HuH-7.5 (cell line): ENCODE results near the gene MBD3.
A peak's percentile ranks its signal among the peaks of the same experiment; 100 is the strongest.

Source experiments
- DNase-seq: peaks from one replicate; pipeline ENCODE4 v3.0.0; 2011; ENCODE audit warnings: low spot score

The MBD3 gene

GRCh38 chr19:1598777-1599459 lies 6.3 kb upstream of the MBD3 start:
- no peak for DNase-seq

GRCh38 chr19:1593501-1593772 lies 772 bp upstream of the MBD3 start:
- DNase-seq, result no peak

GRCh38 chr19:1592024-1592754 lies 476 bp downstream of the MBD3 start:
- DNase-seq, result peak; percentile 96

- peak; percentile 60 for DNase-seq
These were observed 1.1 kb downstream of the MBD3 start for GRCh38 chr19:1591421-1592023.

- DNase-seq, result peak; percentile 84
These were observed 1.8 kb downstream of the MBD3 start for GRCh38 chr19:1590641-1591397.

- no peak for DNase-seq
These were observed 4.8 kb downstream of the MBD3 start for GRCh38 chr19:1587872-1588271.

GRCh38 chr19:1585243-1585580 lies 7.5 kb downstream of the MBD3 start:
- no peak for DNase-seq

- DNase-seq, result no peak
These were observed 8.0 kb downstream of the MBD3 start for GRCh38 chr19:1584500-1585242.

GRCh38 chr19:1582201-1582600 lies 10.5 kb downstream of the MBD3 start:
- DNase-seq, result no peak

- DNase-seq, result no peak
These were observed 11.7 kb downstream of the MBD3 start for GRCh38 chr19:1580957-1581356.

- no peak for DNase-seq
These were observed 12.3 kb downstream of the MBD3 start for GRCh38 chr19:1580382-1580781.

GRCh38 chr19:1579222-1579621 lies 13.4 kb downstream of the MBD3 start:
- no peak for DNase-seq

GRCh38 chr19:1577929-1578618 lies 14.6 kb downstream of the MBD3 start:
- no peak for DNase-seq

GRCh38 chr19:1577090-1577928 lies 15.4 kb downstream of the MBD3 start:
- DNase-seq, result no peak

GRCh38 chr19:1576242-1577089 lies 16.2 kb downstream of the MBD3 start:
- DNase-seq, result no peak

- DNase-seq, result no peak
These were observed 17.1 kb downstream of the MBD3 start for GRCh38 chr19:1575323-1576241.

- DNase-seq, result no peak
These were observed 18.1 kb downstream of the MBD3 start for GRCh38 chr19:1574354-1575136.

- no peak for DNase-seq
These were observed 19.9 kb downstream of the MBD3 start for GRCh38 chr19:1572795-1573194.
